ENCODE measurements around the gene ABHD12B. TPM values are rescaled to one million over a fixed set of nuclear protein-coding genes. Genes with fewer than 3 reads are reported as not detected.

The ABHD12B gene
- total RNA-seq, 4 donors from 2014 or later: 0.32 to 7.9 (median 2.5) TPM; not detected in 1

DNA sequence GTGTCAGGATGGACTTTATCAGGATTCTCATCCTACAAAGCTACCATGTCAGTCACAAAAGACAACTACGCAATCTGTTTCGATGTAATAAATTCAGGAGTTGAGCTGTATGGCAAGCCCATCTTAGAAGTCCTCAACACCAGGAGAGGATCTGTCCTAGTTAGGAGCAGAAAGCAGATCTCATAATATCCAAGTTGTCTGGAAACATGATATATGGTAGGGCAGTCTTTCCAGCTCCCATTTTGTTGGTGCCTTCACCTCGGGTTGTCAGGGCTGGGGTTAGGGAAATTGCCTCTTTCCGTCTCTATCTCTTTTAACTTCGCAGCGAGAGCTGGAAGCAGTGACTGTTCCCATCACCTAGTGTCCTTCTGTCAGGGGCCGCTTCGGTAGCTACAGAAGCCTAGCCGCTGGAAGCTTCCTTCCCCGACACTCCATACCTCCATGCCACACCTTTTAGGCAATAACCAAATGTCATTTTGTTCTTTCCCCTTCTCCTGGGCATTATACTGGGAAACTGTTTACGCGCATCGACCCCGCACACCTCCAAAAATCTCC is 42.3 kb upstream of the ABHD12B start:
- Histone ChIP-seq H3K4me3 (peak overlapping the region in 3 of 4 donors; percentile 92 to 98 (median 98)), H3K9me3 (no peaks in the 10 kb centered on the region), H3K4me1 (peaks cover 5 to 31% (median 21%) of the 10 kb centered on the region in 4 donors), H3K36me3 (no peaks in the 10 kb centered on the region), H3K27ac (peak overlapping the region; percentile 94), H3K27me3 (no peaks in the 10 kb centered on the region)
- TF ChIP-seq, protein P1, sequence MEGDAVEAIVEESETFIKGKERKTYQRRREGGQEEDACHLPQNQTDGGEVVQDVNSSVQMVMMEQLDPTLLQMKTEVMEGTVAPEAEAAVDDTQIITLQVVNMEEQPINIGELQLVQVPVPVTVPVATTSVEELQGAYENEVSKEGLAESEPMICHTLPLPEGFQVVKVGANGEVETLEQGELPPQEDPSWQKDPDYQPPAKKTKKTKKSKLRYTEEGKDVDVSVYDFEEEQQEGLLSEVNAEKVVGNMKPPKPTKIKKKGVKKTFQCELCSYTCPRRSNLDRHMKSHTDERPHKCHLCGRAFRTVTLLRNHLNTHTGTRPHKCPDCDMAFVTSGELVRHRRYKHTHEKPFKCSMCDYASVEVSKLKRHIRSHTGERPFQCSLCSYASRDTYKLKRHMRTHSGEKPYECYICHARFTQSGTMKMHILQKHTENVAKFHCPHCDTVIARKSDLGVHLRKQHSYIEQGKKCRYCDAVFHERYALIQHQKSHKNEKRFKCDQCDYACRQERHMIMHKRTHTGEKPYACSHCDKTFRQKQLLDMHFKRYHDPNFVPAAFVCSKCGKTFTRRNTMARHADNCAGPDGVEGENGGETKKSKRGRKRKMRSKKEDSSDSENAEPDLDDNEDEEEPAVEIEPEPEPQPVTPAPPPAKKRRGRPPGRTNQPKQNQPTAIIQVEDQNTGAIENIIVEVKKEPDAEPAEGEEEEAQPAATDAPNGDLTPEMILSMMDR (IDR thresholded peaks at IDR 0.05): no peak
- TF ChIP-seq POLR2A (IDR thresholded peaks at IDR 0.05): no peak
- no peak for TF ChIP-seq EP300 (IDR thresholded peaks at IDR 0.05; ENCODE audit: low read depth)
- TF ChIP-seq POLR2AphosphoS5 (IDR thresholded peaks at IDR 0.05): no peak
- WGBS, 2 donors (ENCODE audit: low coverage in 1 of 2): 18 to 25% methylated on average over 10 to 14 of the region's 14 CpGs
- intact Hi-C loops (cut with DNase I; ENCODE audit: low total_unique reads): no loop called here
- no peak for DNase-seq
- in situ Hi-C loops (cut with MboI; ENCODE audit: low pct_ligation_motif_present in 1 of 4, low pct_unique_long_range_greater_than_20kb in 1 of 4, low sequenced_read_pairs in 3 of 4): no loop called here

DNA sequence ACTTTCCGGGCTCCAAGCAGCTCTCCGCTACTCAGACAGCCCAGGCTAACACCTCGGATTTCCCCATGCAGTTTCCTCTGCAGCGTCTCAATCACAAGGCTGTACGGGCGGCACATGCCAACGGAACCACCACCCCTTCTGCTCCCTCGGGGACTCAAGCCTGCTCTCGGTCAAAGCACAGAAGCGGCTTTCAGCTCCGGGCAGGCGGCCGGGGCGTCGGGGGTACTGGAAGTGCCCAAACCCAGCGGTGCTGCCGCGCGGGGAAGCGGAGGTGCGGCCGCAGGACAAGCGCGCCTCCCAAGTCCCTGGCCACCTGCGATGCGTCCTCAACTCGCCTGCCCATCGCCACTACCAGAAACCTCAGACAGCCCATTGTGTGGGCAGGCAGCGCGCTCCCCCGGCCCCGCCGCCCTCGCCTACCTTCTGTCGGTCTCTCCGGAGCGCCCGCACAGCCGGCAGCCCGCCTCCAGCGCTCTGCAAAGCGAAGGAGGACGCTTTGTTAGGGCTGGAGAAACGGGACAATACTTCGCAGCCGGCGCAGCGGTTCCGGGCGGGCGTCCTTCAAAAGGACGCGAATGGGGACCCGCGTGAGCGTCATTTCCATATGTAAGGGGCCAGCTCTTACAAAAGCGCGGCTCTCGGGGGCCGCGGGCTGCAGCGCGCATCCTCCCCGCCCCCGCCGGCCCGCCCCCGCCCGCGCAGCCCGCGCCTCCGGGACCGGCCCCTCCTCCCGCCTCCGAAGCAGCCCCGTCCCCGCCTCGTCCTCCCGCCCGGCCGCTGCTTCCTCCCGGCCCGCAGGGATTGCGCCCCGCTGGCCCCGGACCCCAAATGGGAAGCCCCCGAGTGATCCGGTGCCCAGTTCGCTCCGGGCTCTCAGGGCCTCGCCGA is 41.6 kb upstream of the ABHD12B start:
- intact Hi-C loops (cut with DNase I; ENCODE audit: low total_unique reads): no loop called here

DNA sequence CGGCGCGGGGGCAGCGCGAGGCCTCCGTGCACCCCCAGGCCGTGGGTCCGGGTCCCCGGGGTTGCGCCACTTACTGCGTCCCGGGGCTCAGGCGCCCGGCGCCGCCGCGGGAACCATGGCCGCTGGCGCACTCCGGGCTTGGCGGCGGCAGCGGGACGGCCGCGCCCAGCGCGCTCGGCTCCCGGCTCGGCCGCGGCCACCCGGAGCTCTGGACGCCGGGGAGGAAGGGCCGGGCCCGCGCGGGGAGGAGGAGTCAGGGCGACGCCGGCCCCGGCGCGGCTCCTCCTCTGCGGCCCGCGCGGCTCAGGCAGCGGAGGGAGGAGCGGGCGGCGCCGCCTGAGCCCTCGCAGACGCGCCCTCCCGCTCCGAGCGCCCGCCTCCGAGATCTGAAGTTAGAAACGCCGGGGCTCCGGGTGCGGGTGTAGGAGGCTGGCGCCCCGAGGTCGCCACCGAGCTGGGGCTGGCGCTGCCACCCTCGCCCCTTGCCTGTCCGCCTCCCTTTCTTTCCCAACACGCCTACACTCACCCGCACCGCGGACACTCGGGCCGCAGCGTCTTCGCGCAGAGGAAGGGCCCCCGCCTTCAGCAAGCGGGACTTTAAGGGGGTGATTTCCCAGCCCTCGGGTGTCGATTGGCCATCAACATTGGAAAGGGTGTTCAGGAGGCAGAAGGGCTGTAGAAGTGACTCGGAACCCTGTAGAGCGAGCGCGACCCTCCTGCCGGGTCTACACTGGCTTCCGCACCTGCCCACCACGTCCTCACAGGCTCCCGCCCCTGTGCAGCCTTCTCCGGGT is 40.7 kb upstream of the ABHD12B start, which contains the start of gene NIN:
TSS of gene NIN (minus strand) at position 231 of the 794 bp plus-strand sequence. CDS start 9,106 bp downstream, outside the sequence.
- peak within 1 kb of the TSS; percentile 92 to 98 (median 96) for H3K4me3 ChIP-seq
- H3K27me3 ChIP-seq: no peaks in the 10 kb centered on the region
- peaks cover 5 to 31% (median 21%) of the 10 kb centered on the region in 4 donors for H3K4me1 ChIP-seq
- peak; percentile 83 for DNase-seq
- no peaks in the 10 kb centered on the region for H3K36me3 ChIP-seq
- in situ Hi-C loops (cut with MboI; ENCODE audit: low pct_ligation_motif_present in 1 of 4, low pct_unique_long_range_greater_than_20kb in 1 of 4, low sequenced_read_pairs in 3 of 4): no loop called here
- TF ChIP-seq, protein P1 (IDR thresholded peaks at IDR 0.05): no peak
- peak; percentile 48 for TF ChIP-seq POLR2A (IDR thresholded peaks at IDR 0.05)
- TF ChIP-seq POLR2AphosphoS5 (IDR thresholded peaks at IDR 0.05): peak in 2 of 3 donors; percentile 11 to 44
- intact Hi-C loops (cut with DNase I; ENCODE audit: low total_unique reads): no loop called here
- H3K9me3 ChIP-seq: no peaks in the 10 kb centered on the region
- peak within 1 kb of the TSS; percentile 94 for H3K27ac ChIP-seq
- WGBS, 2 donors (ENCODE audit: low coverage in 1 of 2): 1% methylated on average over 53 of the region's 97 CpGs; no CpG with 5 or more reads in 1 of the 2 donors

More for the DNA sequence above, 41.6 kb upstream of the ABHD12B start:
- Histone ChIP-seq H3K27me3 (no peaks in the 10 kb centered on the region), H3K4me3 (peak overlapping the region; percentile 92 to 98 (median 96)), H3K36me3 (no peaks in the 10 kb centered on the region), H3K9me3 (no peaks in the 10 kb centered on the region), H3K27ac (peak overlapping the region; percentile 94), H3K4me1 (peaks cover 5 to 31% (median 21%) of the 10 kb centered on the region in 4 donors)
- DNase-seq: peak; percentile 52
- TF ChIP-seq EP300 (IDR thresholded peaks at IDR 0.05; ENCODE audit: low read depth): no peak
- TF ChIP-seq POLR2AphosphoS5 (IDR thresholded peaks at IDR 0.05): no peak
- TF ChIP-seq, protein P1 (IDR thresholded peaks at IDR 0.05): no peak
- no peak for TF ChIP-seq POLR2A (IDR thresholded peaks at IDR 0.05)
- in situ Hi-C loops (cut with MboI; ENCODE audit: low pct_ligation_motif_present in 1 of 4, low pct_unique_long_range_greater_than_20kb in 1 of 4, low sequenced_read_pairs in 3 of 4): no loop called here
- WGBS, 2 donors (ENCODE audit: low coverage in 1 of 2): 0 to 1% methylated on average over 1 to 69 of the region's 93 CpGs
